CD14-positive monocyte (primary cell): ENCODE measurements around the gene FUT8. TPM values are rescaled to one million over a fixed set of nuclear protein-coding genes. Genes with fewer than 3 reads are reported as not detected.

ENCODE experiments used
- DNase-seq, 3 donors: peaks; one replicate each; pipeline ENCODE4 v3.0.0-alpha.2; 2011 to 2022
- H2AFZ ChIP-seq: 2 replicates; pipeline ENCODE4 v1.6.0; 2012; ENCODE audit warnings: mild to moderate bottlenecking, low read depth, low read length, inconsistent platforms; ENCODE audit not compliant: insufficient read depth, poor library complexity, severe bottlenecking
- H3K27ac ChIP-seq, 2 donors: 1 replicate in 1 of 2; 2 replicates in 1 of 2; pipeline ENCODE4 v1.5.1; 2012 to 2013; ENCODE audit warnings: low read length in 2 of 2, control low read depth in 1 of 2, inconsistent platforms in 1 of 2, low read depth in 1 of 2, mild to moderate bottlenecking in 1 of 2
- H3K27me3 ChIP-seq, 2 donors: one replicate each; pipeline versions ENCODE4 v1.6.0 to v1.6.1; 2011 to 2013; ENCODE audit warnings: low read length in 2 of 2; ENCODE audit not compliant: control insufficient read depth in 2 of 2, insufficient read depth in 2 of 2
- H3K36me3 ChIP-seq, 2 donors: replicated peaks in 1 of 2; 1 replicate in 1 of 2; 2 replicates in 1 of 2; pipeline versions ENCODE4 v1.5.1 to v1.6.1; 2012 to 2013; ENCODE audit warnings: low read length in 2 of 2, control low read depth in 1 of 2, inconsistent platforms in 1 of 2, mild to moderate bottlenecking in 1 of 2; ENCODE audit not compliant: insufficient read depth in 2 of 2, control insufficient read depth in 1 of 2
- H3K4me1 ChIP-seq, 2 donors: 1 replicate in 1 of 2; 2 replicates in 1 of 2; pipeline versions ENCODE4 v1.5.1 to v1.6.1; 2012 to 2013; ENCODE audit warnings: low read length in 2 of 2, control low read depth in 1 of 2, inconsistent platforms in 1 of 2, mild to moderate bottlenecking in 1 of 2, moderate library complexity in 1 of 2; ENCODE audit not compliant: insufficient read depth in 2 of 2, control insufficient read depth in 1 of 2
- H3K4me2 ChIP-seq: replicated peaks from 2 replicates; pipeline ENCODE3; 2012; ENCODE audit warnings: low read length, moderate library complexity, mild to moderate bottlenecking; ENCODE audit not compliant: poor library complexity, severe bottlenecking; ENCODE audit errors: extremely low read depth
- H3K4me3 ChIP-seq, 3 experiments: fragments of 200-600 bp in 1 of 3; sonication (generic) in 1 of 3; replicated peaks in 1 of 3; 1 replicate in 2 of 3; 2 replicates in 1 of 3; pipeline ENCODE4 v1.5.1; 2011 to 2013; ENCODE audit warnings: low read length in 3 of 3, mild to moderate bottlenecking in 3 of 3, control low read depth in 2 of 3, low read depth in 2 of 3, inconsistent platforms in 1 of 3, moderate library complexity in 1 of 3
- H3K79me2 ChIP-seq: 2 replicates; pipeline ENCODE4 v1.6.0; 2012; ENCODE audit warnings: mild to moderate bottlenecking, control low read depth, inconsistent platforms, low read length, moderate library complexity; ENCODE audit not compliant: insufficient read depth
- H3K9ac ChIP-seq: 2 replicates; pipeline ENCODE4 v1.6.0; 2017; ENCODE audit warnings: low read length, mild to moderate bottlenecking; ENCODE audit not compliant: insufficient read depth, poor library complexity, severe bottlenecking
- H3K9me3 ChIP-seq, 2 donors: replicated peaks in 1 of 2; 1 replicate in 1 of 2; 2 replicates in 1 of 2; pipeline versions ENCODE4 v1.5.1 to v1.6.1; 2012 to 2013; ENCODE audit warnings: low read length in 2 of 2, control low read depth in 1 of 2; ENCODE audit not compliant: control insufficient read depth in 1 of 2, insufficient read depth in 1 of 2
- H4K20me1 ChIP-seq: 2 replicates; pipeline ENCODE4 v1.6.0; 2012; ENCODE audit warnings: mild to moderate bottlenecking, low read length, control low read depth, moderate library complexity; ENCODE audit not compliant: insufficient read depth
- H3K27ac Mint-ChIP-seq, 7 donors: one replicate each; pipeline ENCODE4 v1.8.0; 2020; ENCODE audit warnings: mild to moderate bottlenecking in 7 of 7, mixed read lengths in 7 of 7, moderate library complexity in 6 of 7, inconsistent platforms in 2 of 7
- H3K27me3 Mint-ChIP-seq, 3 donors: one replicate each; pipeline ENCODE4 v1.8.0; 2021 to 2022; ENCODE audit warnings: low read depth in 3 of 3, mild to moderate bottlenecking in 3 of 3, mixed read lengths in 3 of 3, moderate library complexity in 3 of 3, inconsistent platforms in 1 of 3
- H3K36me3 Mint-ChIP-seq, 2 donors: one replicate each; pipeline ENCODE4 v1.8.0; 2020; ENCODE audit warnings: mixed read lengths in 2 of 2, inconsistent platforms in 1 of 2, mild to moderate bottlenecking in 1 of 2
- H3K4me1 Mint-ChIP-seq: one replicate; pipeline ENCODE4 v1.8.0; 2020; ENCODE audit warnings: mild to moderate bottlenecking, mixed read lengths
- H3K4me3 Mint-ChIP-seq, 2 donors: one replicate each; pipeline ENCODE4 v1.8.0; 2020; ENCODE audit warnings: mild to moderate bottlenecking in 2 of 2, mixed read lengths in 2 of 2, moderate library complexity in 1 of 2
- H3K9me3 Mint-ChIP-seq, 7 donors: one replicate each; pipeline ENCODE4 v1.8.0; 2020 to 2022; ENCODE audit warnings: mixed read lengths in 7 of 7, mild to moderate bottlenecking in 6 of 7, moderate library complexity in 6 of 7, inconsistent platforms in 2 of 7
- CTCF ChIP-seq: fragments of 200-600 bp; IDR thresholded peaks from one replicate; pipeline ENCODE4 v1.8.0; 2022; ENCODE audit warnings: antibody characterized with exemption, mild to moderate bottlenecking
- WGBS: methylation state at CpG from one replicate; pipeline ENCODE4 v1.1.5; 2013; ENCODE audit warnings: missing lambda C conversion rate; ENCODE audit not compliant: insufficient coverage; 5-methylcytosine and 5-hydroxymethylcytosine counted together
- intact Hi-C, 2 donors: fragments of 100-400 bp; cut with micrococcal nuclease; formaldehyde crosslinking; loops; one replicate each; pipeline versions ENCODE4 v1.15.0 to v1.15.1; 2023
- polyA plus RNA-seq, 3 donors: library from polyadenylated mRNA; depleted of rRNA in 1 of 3; unstranded in 2 of 3; stranded (reverse) in 1 of 3; fragments of 300-500 nt in 2 of 3; fragments of >200 nt in 1 of 3; fragmentation: Illumina TruSeq in 2 of 3; gene quantifications; 1 replicate in 2 of 3; 2 replicates in 1 of 3; pipeline ENCODE4 v1.2.3, GENCODE V29; 2012 to 2021

Gene FUT8
- polyA plus RNA-seq, 3 donors = 1.6 to 5.1 (median 5.0) TPM

GRCh38 chr14:65469903-65470302, 57.4 kb downstream of the FUT8 start:
- no peaks in the 10 kb centered on the region for H3K9me3 ChIP-seq
- H3K4me1 ChIP-seq = no peaks in the 10 kb centered on the region
- Mint-ChIP-seq H3K36me3 (peaks cover 2 to 3% of the 10 kb centered on the region in 2 donors), H3K9me3 (peaks cover 0 to 2% (median 0%) of the 10 kb centered on the region in 7 donors), H3K4me1 (peaks cover 8% of the 10 kb centered on the region), H3K27me3 (no peaks in the 10 kb centered on the region), H3K27ac (peak overlapping the region in 1 of 7 donors; percentile 63), H3K4me3 (no peak overlapping the region)
- H2AFZ ChIP-seq = no peak overlapping the region
- H3K9ac ChIP-seq = no peak overlapping the region
- no peaks in the 10 kb centered on the region for H3K27me3 ChIP-seq
- H3K4me2 ChIP-seq = no peak overlapping the region
- 98% methylated on average over 11 of the region's 11 CpGs for WGBS
- H3K4me3 ChIP-seq = no peak overlapping the region
- no peaks in the 10 kb centered on the region for H4K20me1 ChIP-seq
- no peaks in the 10 kb centered on the region for H3K36me3 ChIP-seq
- no peak for DNase-seq
- intact Hi-C loops = no loop called here
- no peak for TF ChIP-seq CTCF
- H3K79me2 ChIP-seq = no peaks in the 10 kb centered on the region
- H3K27ac ChIP-seq = no peak overlapping the region

- H2AFZ ChIP-seq = no peak overlapping the region
- H3K9ac ChIP-seq = no peak overlapping the region
- no peak overlapping the region for H3K27ac ChIP-seq
- Mint-ChIP-seq H3K36me3 (peaks cover 2 to 3% of the 10 kb centered on the region in 2 donors), H3K4me1 (peaks cover 8% of the 10 kb centered on the region), H3K27me3 (no peaks in the 10 kb centered on the region), H3K9me3 (peaks cover 0 to 2% (median 0%) of the 10 kb centered on the region in 7 donors), H3K27ac (no peak overlapping the region), H3K4me3 (no peak overlapping the region)
- no peak overlapping the region for H3K4me2 ChIP-seq
- no peaks in the 10 kb centered on the region for H3K27me3 ChIP-seq
- H4K20me1 ChIP-seq = no peaks in the 10 kb centered on the region
- H3K4me1 ChIP-seq = no peaks in the 10 kb centered on the region
- intact Hi-C loops = no loop called here
- no peaks in the 10 kb centered on the region for H3K9me3 ChIP-seq
- no peaks in the 10 kb centered on the region for H3K36me3 ChIP-seq
- no peak overlapping the region for H3K4me3 ChIP-seq
- no peak for TF ChIP-seq CTCF
- WGBS = 98% methylated on average over 10 of the region's 13 CpGs
- DNase-seq = no peak
- no peaks in the 10 kb centered on the region for H3K79me2 ChIP-seq
These were observed 57.9 kb downstream of the FUT8 start for GRCh38 chr14:65470404-65470880.
